Myocyte (in vitro differentiated cells): ENCODE measurements around the gene SH3BP2. TPM values are rescaled to one million over a fixed set of nuclear protein-coding genes. Genes with fewer than 3 reads are reported as not detected.
A peak's percentile ranks its signal among the peaks of the same experiment; 100 is the strongest.

Experiments used
- DNase-seq: peaks from one replicate; pipeline ENCODE4 v3.0.0-alpha.2; 2012; ENCODE audit warnings: low read depth
- total RNA-seq: library from RNA; depleted of rRNA; stranded (reverse); fragments of >200 nt; gene quantifications from 2 replicates; pipeline ENCODE4 v1.2.3, GENCODE V29; 2014

Gene SH3BP2
- total RNA-seq, 1 donor from 2014 or later = 24.9 TPM

DNA sequence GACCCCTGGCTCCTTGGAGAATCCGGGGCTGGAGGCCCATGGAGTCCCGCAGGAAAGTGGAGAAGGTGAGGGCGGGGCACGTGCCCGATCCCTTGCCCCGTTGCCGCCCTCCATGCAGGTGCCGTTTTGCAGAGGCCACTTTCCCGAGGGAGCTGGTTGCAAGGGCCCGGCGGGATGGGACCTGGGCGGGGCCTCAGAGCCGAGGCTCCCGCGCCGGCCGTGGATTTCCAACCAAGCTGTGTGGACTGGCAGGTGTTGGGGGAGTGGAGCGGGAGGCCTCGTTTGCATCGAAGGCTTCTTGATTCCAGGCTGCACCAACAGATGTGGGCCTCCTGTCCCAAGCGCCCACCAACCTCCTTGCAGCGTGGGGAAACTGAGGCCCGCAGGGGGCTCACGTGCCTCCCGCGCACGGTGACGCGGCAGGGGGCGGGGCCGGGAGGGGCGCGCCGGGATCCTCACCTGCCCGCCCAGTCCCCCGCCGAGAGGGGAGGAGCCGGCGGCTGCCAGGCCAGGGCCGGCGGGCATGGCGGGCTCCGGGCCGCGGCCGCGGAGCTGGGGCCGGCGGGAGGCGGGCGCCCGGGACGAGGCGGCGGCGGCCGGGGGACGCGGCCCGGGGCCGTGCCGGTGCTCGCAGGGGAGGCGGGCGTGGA, 24.9 kb downstream of the SH3BP2 start:
- DNase-seq = no peak

DNA sequence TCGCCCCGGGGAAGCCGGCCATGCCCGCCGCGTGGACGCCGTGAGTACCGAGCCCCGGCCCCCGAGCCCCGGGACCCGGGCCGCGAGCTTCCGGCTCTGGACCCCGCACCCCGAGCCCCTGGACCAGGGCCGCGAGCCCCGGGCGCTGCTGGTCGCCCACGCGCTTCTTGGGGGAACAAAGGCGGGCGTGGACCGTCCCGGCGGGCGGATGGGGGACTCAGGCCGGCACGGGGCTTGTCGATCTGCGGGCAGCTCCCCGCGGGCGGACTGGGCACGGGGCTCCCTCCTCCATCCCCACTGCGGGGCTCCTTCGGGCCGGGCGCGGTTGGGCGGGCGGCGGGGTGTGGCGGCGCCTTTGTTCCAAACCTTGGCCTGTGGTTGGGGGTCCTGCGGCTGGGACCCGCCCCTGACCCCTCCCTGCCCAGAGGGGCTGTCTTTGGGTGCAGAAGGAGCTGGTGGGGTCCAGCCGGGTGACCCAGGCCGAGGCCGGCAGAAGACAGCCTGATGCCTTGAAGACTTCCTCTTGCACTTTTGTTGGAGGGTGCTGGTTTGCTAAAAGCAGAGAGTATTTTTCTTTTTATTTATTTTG, 25.6 kb downstream of the SH3BP2 start:
- no peak for DNase-seq

DNA sequence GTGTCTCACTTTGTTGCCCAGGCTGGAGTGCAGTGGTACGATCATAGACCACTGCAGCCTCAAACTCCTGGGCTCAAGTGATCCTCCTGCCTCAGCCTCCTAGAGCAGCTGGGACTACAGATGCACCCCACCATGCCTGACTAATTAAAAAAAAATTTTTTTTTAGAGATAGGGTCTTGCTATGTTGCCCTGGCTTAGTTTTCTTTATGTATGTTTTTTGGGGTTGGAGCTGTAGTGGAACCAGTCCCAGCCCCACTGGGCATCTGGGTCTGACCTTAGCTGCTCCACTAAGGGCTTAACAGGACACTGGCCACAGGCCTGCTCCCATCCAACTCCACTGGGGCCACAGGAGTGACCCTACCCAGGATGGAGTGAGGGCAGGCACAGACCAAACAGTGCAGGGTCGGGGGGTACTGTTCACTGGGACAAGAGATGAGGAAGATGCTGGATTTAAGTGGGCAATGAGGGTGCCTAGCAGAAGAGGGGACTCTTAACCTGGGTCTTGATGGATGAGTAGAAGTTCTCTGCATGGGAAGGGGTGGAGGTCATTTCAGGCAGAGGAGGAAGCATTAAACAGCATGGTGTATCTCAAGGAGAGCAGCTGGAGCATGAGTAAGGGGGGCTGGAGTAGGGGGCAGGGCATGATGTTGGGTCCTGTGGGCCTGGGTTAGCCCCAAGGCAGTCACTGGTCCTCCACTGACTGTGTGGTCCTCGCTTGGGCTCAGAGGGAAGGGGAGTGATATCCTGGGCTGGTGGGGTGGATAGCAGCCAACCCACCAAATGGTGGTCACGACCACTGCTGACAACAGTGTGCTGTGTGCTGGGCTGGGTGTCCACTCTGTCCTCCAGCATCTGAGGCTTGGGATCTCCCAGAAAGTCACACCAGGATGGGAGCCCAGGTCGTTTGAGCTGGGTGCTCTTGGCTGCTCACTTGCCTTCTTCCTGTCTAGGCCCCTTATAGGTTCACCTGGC, 26.6 kb downstream of the SH3BP2 start:
- peak; percentile 41 for DNase-seq

DNA sequence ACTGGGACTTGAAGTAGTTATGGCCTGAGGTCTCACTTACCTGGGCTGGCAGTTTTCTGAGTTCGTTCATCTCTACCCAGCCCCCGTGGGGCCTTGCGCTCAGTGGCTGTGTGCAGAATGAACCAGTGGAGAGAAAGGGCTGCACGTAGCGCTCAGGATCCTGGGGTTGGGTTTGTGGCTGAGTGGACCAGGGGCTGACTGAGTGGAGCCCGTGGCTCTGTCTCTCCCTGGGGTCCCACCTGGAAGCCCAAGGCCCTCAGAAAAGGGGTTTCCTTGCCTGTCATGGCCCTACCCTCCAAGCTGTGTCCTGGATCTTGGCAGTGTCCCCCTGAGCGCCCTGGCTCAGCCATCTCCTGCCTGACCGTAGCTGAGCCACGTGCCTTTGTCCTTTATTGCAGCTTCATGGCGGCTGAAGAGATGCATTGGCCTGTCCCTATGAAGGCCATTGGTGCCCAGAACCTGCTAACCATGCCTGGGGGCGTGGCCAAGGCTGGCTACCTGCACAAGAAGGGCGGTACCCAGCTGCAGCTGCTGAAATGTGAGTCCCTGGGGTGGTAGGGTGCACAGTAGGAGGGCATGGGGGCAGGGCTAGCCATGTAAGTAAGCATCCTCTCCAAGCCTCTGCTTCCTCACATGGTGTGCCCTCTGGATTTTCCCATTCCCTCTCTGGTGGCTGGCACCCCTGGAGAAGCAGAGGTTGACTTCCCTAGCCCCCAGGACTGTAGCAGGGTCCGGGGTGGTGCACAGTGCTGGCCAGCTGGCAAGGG, 27.5 kb downstream of the SH3BP2 start:
- no peak for DNase-seq

DNA sequence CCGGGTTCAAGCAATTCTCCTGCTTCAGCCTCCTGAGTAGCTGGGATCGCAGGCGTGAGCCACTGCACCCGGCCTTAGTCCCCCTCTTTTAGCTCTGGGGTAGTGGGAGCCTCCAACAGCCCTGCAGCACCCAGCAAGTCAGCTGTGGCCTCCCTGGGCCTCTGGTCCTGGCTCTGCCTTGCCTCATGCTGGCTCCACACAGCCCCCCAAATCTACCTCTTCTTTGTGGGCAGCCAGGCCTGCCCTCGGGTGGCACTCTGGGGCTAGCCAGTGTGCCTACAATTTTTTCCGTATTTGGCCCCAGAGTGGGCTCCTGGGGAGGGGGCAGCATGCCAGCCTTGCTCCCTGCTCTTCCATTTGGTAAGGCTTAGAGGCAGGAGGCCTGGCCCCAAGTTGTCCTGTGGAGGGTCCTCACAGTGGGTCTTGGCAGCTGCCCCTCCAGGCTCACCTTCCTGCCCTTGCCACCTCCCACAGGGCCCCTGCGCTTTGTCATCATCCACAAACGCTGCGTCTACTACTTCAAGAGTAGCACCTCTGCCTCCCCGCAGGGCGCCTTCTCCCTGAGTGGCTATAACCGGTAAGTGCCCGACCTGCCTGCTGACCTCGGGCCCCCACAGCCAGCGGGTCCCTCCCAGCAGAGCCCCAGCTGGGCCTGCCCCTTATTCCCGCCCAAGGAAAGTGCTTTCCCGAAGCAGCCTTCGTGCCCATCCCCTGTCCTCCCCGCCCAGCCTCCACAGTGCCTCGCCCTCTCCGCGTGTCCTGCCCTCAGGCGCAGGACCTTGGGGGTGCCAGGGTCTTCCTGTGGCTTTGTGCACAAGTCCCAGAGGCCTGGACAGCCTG, 29.8 kb downstream of the SH3BP2 start:
- no peak for DNase-seq

DNA sequence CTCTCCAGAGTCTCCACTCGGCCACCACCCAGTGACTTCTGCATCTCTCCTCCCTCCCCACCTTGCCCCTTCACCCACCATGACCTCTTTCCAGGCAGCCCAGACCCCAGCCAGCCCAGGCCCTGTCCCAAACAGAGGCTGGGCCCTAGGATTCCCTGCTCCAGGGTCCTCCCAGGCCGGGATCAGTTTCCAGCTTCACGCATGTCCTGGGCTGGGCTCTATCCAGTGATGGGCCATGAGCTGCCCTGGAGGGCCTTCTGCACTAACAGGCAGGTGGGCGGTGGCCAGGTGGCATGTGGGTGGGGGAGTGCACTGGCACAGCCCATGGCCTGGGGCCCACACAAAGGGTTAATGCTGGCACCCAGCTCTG, 30.4 kb downstream of the SH3BP2 start:
- DNase-seq = no peak

DNA sequence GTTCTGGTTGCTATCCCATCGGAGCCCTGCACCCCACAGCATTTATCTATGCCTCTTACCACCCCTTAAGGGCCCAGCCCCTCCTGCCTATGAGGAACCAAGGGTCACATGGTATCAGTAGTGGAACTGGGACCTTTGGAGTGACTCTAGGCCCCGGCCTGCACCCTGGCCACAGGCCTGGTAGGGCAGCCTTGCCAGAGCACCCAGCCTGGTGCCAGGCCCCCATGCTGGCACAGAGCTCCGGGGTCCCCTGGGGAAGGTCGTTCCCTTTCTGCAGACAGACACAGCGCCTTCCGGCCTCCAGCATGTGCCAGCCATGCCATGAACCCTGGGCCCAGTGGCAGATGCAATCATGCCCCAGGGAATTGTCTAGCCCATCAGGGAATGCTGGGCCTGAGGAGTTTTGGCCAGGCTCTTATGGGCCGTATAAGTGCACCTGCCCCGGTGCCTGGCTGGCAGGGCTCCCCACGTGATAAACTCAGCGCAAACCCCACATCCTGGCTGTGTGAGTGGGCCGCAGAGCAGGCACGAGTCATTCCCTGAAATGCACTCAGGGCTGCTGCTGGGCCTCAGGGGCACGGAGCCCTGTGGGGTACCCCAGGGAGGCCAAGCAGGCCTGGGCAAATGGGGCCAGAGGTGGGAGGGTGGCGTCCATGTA, 30.9 kb downstream of the SH3BP2 start:
- DNase-seq = no peak

DNA sequence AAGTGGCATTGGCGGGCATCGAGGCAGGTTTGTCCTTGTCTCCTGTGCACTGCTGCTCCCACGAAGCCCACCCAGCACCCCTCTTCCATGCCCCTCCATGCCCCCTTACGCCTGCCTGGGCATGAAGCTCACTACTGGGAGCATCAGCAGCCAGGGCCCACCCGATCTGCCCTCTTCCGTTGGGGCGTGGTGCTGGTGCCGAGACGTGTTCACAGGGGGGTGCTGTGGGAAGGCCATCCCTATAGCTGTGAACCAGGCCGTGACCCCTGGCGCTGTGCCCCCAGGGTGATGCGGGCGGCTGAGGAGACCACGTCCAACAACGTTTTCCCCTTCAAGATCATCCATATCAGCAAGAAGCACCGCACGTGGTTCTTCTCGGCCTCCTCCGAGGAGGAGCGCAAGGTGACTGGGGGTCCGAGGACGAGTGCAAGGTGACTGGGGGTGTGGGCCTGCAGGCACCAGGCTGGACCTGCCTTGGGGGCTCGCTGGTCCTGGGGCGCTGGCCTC, 31.5 kb downstream of the SH3BP2 start:
- no peak for DNase-seq

DNA sequence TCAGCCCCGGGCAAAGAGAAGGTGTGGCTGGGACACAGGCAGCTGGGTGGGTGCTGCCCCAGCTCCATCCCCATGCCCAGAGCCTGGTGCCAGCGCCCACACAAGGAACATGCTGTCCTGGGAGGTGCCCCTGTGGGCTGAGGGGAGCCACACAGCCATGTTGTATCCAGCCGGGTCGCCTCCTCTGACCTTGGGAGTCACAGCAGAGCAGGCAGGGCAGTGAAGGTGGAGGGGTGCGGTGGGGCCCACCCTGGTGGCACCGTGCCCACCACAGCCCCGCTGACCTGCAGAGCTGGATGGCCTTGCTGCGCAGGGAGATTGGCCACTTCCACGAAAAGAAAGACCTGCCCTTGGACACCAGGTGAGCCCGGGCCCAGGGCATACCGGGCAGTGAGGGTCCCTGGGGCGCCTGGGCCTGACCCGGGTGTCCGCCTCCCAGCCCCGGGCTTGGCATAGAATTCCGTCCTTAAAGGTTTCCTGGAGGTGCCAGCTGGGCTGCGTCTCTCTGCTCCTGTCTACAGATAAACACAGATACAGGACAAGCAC, 32.0 kb downstream of the SH3BP2 start:
- no peak for DNase-seq

DNA sequence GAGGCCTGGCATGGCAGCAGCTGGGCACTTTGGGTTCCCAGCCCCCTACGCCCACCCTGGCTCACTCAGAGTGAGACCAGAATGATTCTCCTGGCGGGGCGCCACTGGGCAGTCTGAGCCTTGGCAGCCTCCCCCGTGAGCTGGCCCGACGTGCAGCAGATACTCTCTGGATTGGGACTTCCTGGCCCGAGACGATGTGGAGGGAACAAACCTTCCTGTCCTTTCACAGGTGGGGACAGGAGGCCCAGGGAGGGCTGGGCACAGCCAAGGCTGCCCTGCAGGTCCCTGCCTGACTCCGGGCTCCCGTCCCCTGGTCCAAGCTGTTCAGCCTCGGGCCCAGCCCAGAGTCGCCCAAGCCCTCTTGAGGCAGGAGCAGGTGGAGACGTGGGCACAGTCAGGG, 32.9 kb downstream of the SH3BP2 start:
- no peak for DNase-seq

DNA sequence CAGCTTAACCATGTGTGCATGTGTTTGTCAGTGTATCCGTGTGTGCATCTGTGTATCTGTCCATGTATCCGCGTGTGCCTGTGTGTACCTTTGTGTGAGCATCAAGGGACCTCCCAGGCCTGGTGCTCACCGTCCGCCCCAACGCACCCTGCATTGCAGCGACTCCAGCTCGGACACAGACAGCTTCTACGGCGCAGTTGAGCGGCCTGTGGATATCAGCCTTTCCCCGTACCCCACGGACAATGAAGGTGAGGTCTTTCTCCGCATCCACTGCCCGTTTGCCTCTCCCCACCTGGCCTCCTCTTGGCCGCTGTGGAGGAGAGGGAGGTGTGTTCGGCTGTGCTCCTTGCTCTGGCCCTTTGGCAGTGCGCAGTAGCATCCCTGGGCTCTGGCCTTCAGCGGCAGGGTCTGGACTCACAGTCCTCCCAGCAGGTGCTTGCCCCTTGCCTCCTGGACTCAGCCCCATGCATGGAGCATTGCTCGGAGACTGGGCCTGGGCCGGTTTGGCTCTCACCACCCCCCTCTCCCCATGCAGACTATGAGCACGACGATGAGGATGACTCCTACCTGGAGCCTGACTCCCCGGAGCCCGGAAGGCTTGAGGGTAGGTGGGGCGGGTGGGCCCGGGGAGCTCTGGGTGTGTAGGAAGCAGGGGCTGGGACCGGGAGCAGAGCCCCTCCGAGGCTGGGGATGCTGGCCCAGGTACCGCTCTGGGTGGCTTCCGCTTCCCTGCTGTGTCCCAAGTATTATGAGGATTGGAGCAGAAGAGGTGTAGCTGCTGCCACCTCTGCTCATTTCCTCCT, 34.4 kb downstream of the SH3BP2 start:
- no peak for DNase-seq

DNA sequence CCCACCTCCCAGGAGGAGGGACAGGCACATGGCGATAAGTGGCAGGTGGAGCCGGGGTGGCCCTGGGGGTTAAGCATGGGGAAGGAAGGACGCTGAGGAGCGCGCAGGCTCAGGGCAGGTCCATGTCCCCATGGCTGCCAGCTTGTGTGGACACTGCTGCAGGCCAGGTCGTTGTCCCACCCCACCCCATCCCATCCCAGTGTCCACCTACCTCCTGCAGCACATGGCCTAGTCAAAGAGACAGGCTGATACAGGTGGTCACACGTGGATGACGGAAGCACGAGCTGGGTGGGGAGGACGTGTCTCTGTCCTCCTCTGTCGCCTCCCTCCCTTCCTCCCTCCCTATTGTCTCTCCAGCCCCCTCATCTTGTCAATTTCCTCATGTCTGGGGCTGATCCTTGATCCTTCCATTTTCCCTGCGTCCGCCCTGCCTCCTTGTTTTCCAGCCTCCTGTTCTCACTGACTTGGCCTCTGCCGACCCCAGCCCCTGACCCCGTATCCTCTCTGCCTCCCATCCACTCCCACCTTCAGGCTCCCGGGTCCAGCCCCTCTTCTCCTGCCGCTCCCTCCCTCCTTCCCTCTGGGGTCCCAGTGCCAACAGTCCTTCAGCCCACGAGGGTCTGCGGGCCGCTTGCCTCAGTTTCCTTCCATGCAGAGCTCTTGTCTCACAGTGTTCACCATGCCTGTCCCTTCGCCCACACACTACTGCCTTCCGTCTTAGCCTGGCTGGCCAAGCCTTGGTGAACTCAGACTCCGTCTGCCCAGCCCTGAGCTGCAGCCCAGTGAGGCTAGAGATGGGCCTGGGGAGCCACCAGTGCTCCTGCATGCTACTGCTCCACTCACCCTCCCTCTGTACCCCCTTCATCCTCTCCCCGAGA, 35.2 kb downstream of the SH3BP2 start:
- DNase-seq = no peak

DNA sequence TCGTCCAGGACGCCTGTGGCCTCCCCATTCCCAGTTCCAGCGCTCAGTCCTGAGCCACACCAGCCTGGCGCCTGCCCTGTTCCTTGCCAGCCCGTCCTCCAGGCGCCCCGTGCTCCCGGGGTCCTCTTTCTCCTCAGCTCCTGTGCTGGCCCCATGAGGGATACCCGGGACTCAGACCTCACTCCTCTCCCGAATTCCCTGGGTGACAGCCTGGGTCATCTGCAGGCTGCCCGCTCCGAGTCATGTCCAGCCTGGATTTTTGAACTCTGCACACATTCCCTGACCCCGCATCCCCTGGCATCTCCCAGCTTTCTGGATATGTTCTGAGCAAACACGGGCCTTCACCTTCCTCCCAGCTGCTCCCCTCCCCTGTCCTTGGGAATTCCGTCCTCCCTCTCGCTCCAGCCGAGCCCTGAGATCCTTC, 35.9 kb downstream of the SH3BP2 start:
- DNase-seq = no peak

DNA sequence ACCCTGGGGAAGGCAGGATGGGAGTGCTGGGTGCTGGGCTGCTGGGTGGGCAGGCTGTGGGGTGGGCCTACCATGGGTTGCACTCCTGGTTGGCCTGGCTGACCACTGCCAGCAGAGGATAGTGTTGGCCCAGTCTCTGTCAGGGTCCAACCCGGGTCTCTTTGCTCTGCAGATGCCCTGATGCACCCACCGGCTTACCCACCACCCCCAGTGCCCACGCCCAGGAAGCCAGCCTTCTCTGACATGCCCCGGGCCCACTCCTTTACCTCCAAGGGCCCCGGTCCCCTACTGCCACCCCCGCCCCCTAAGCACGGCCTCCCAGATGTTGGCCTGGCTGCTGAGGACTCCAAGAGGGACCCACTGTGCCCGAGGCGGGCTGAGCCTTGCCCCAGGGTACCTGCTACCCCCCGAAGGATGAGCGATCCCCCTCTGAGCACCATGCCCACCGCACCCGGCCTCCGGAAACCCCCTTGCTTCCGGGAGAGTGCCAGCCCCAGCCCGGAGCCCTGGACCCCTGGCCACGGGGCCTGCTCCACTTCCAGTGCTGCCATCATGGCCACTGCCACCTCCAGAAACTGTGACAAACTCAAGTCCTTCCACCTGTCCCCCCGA, 36.5 kb downstream of the SH3BP2 start:
- no peak for DNase-seq

DNA sequence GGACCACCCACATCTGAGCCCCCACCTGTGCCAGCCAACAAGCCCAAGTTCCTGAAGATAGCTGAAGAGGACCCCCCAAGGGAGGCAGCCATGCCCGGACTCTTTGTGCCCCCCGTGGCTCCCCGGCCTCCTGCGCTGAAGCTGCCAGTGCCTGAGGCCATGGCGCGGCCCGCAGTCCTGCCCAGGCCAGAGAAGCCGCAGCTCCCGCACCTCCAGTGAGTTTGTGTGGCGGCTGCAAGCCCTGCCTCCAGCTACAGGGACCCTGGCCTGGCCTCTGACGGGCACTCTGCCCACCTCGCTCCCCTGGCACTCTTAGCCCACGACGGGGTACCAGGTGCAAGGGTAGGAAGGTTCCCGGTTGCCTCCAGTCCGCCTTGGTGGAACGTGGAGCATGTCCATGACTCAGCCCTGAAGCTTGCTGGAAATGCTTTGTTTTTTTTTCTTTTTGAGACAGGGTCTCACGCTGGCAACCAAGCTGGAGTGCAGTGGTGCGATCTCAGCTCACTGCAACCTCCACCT, 37.1 kb downstream of the SH3BP2 start:
- no peak for DNase-seq

DNA sequence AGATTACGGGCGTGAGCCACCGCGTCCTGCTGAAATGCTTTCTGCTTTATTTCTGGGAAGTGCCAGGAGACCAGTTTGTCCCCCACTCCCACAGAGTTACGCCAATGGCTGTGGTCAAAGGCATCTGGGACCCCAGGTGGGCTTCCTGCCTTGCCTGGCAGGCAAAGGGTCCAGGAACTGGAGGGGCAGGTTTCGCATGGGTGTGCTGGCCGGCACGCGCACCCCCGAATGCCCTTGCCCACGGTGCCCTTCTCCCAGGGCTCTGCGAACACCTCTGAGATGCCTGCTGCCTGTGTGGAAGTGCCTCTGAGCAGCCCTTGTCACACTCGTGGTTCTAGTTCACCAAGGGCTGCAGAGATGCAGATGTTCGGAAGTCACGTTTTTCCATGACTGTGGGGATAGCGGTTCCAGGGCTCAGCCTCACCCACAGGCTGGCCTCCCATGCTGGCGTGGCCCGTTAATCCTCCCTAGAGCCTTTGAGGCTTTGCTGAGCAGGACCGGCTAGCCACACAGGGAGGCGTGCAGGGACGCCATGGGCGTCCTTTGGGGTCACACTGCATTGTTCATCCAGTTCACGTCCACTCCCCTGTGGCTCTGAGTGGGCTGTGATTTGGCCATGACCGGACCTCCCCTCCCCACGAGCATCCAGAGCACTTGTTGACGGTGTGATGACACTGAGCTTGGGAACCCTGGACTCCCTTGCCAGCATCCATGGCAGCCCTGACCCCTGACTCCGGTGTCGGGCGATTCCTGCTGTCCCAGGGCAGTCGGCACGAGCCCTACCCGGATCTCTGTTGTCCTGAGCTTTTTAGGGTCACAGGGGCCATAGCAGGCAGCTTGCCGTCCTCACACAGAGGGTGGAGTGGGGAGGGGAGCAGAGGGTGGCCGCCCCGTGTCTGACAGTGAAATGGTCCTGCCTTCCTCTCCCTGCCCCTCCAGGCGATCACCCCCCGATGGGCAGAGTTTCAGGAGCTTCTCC, 38.0 kb downstream of the SH3BP2 start:
- no peak for DNase-seq
